Neural cell (in vitro differentiated cells): Measurements from ENCODE around the gene RFNG.

Source experiments
- CTCF ChIP-seq: fragments of 450-650 bp; IDR thresholded peaks from 2 replicates; pipeline ENCODE4 v1.5.1; 2014; ENCODE audit warnings: antibody characterized with exemption, mild to moderate bottlenecking, moderate library complexity; ENCODE audit not compliant: poor library complexity, severe bottlenecking
- EP300 ChIP-seq: fragments of 450-650 bp; conservative IDR thresholded peaks from 2 replicates; pipeline ENCODE4 v1.6.1; 2014; ENCODE audit warnings: antibody characterized with exemption, mild to moderate bottlenecking, moderate library complexity; ENCODE audit not compliant: poor library complexity, severe bottlenecking
- EZH2 ChIP-seq: fragments of 200-600, 300-800 bp; shearing (Covaris generic), sonication (generic); IDR thresholded peaks from 2 replicates; pipeline ENCODE4 v1.6.1; 2014; ENCODE audit warnings: antibody characterized with exemption, low read length, borderline replicate concordance, mild to moderate bottlenecking; ENCODE audit not compliant: insufficient read depth, poor library complexity, severe bottlenecking
- MXI1 ChIP-seq: fragments of 450-650 bp; conservative IDR thresholded peaks from 2 replicates; pipeline ENCODE4 v1.6.1; 2014; ENCODE audit warnings: antibody characterized with exemption, mild to moderate bottlenecking; ENCODE audit not compliant: poor library complexity, severe bottlenecking
- POLR2AphosphoS5 ChIP-seq: IDR thresholded peaks from 2 replicates; pipeline ENCODE4 v1.6.1; 2012
- RAD21 ChIP-seq: fragments of 450-650 bp; conservative IDR thresholded peaks from 2 replicates; pipeline ENCODE4 v1.6.1; 2014; ENCODE audit warnings: antibody characterized with exemption, mild to moderate bottlenecking, moderate library complexity
- REST ChIP-seq: IDR thresholded peaks from 2 replicates; pipeline ENCODE4 v1.6.1; 2012; ENCODE audit warnings: borderline replicate concordance
- SMC3 ChIP-seq: fragments of 450-650 bp; conservative IDR thresholded peaks from 2 replicates; pipeline ENCODE4 v1.6.1; 2014; ENCODE audit warnings: antibody characterized with exemption, mild to moderate bottlenecking, moderate library complexity; ENCODE audit not compliant: poor library complexity
- TAF1 ChIP-seq: IDR thresholded peaks from 2 replicates; pipeline ENCODE4 v1.6.1; 2012; ENCODE audit warnings: low read depth

DNA sequence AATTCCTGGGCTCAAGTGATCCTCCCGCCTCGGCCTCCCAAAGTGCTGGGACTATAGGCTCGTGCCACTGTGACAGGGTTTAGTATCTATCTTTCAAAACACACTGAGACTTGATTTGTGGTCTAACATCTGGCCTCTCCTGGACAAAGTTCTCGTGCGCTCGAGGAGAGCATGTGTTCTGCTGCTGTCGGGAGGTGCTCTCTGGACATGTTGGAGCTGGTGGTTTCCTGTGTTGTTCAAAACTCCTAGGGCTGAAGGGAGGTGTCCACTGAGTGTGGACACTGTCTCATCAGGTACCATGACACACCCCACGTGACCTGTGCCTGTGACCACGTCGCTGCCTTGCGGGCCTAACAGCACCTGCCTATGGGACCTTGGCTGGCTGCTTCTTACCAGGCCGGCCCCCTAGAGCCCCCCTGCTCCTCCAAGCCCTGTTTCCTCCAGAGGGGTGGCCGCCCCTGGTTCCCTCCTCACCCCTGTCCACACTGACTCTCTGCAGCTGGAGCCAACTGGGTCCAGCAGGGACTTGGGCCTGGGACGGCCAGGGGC lies 5.6 kb downstream of the RFNG start:
- no peak for TF ChIP-seq CTCF
- TF ChIP-seq POLR2AphosphoS5, result no peak
- TF ChIP-seq SMC3, result no peak
- TF ChIP-seq EZH2, result no peak
- TF ChIP-seq EP300, result no peak
- TF ChIP-seq RAD21, result no peak
- TF ChIP-seq REST, result no peak
- no peak for TF ChIP-seq MXI1
- no peak for TF ChIP-seq TAF1
